Right ventricle myocardium inferior (tissue), 1 donor: Measurements from ENCODE around the gene SLC15A1. TPM values are rescaled to one million over a fixed set of nuclear protein-coding genes. Genes with fewer than 3 reads are reported as not detected.

Experiments
- ATAC-seq: fragments of 200-7000 bp; cut with Tn5 transposase; one replicate; pipeline ENCODE4 v1.9.1; 2020; ENCODE audit warnings: mild to moderate bottlenecking, moderate library complexity
- DNase-seq: peaks from one replicate; pipeline ENCODE4 v3.0.0; 2021; ENCODE audit errors: missing footprints
- intact Hi-C: fragments of 100-400 bp; cut with DNase I; formaldehyde crosslinking; loops from one replicate; pipeline ENCODE4 v1.11.0; 2022
- total RNA-seq: library from RNA; stranded (reverse); fragmentation: NEBNext Ultra II Directional; extraction: Animal tissue kit (Norgen Biotek cat#: 25700); gene quantifications from one replicate; pipeline ENCODE4 v1.2.1, GENCODE V29; 2021
- donor health status: DM: no; HTN: yes; CAD: no; lungs with severe emphysema.

Gene SLC15A1
- total RNA-seq, 1 donor from 2014 or later, result not detected

DNA sequence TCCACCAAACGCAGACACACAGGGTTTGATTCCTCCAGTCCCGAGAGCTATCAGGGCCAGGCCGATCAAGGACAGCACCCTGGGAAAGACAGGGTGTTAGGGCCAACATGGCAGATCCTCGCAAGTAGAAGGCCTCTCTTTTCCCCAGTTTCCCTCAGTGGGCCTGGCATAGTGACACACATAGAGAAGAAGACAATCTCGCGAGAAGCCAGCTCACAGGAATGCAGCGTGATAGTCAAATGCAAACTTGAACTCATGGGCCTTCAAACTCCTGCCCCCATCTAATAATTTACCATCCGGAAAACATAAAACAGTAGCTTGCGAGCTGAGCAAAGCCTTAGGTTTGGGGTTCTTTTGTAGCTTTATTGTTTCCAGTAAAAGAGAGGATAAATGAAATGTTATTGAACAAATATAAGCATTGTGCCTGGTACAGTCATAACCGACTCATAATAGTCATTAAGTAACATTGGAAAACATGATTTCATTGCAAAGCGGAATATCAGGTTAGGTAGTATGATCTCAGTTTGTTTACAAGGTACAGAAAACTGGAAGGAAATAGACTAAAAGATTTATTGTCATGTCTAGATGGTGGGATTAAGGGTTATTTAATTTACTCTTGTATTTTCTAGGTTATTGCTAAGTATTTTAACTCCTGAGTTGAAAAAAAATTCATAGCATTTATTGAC lies 30.5 kb downstream of the SLC15A1 start:
- ATAC-seq, result no peak
- no peak for DNase-seq
- intact Hi-C loops, result no loop called here

DNA sequence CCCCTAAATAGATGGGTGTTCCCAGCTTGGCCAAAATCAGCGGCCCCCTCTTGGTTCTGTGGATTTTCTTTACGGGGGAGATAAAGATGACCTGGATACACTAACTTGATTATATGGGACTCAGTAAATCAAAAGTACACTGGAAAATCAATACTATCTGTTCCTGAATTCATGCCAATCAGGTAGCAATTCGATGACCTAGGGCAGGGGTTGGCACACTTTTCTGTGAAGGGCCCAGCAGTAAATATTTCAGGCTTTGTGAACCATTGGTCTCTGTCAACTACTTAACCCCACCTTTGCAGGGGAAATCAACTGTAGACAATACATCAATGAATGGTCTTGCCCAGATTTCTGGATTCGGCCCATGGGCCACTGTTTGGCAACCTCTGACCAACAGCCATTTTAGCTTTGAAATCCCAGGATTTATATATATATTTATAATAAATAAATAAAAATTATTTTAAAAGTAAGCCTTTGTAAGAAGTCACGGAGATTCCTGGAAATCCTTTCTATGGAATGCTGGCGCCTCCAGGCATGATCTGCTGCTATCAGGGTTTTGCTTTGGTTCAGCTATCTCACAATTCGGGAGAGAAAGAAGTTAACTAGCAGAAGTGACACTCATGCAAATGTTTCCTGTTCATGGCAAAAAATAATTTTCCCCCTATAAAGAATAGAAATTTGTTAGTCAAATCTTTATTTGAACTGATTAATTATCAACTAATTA lies 32.8 kb downstream of the SLC15A1 start:
- intact Hi-C loops, result no loop called here
- ATAC-seq (no peak), DNase-seq (no peak)

DNA sequence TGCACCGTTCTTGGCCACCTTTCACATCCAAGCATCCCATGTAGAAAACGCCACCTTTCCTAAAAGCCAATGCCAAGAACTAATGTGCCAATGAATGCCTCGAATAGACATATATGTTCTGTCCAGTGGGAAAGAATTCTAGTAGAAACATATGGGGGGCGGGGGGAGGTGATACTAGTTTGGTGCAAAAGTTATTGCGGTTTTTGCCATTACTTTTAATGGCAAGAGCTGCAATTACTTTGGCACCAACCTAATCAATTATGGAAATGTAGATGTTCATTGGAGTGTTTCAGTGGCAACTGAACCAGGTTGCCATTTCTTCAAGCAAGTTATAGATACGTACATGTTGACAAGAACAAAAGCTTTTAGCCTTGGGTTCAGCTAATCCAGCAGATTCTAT lies 34.6 kb downstream of the SLC15A1 start:
- DNase-seq, result no peak
- intact Hi-C loops, result no loop called here
- ATAC-seq, result no peak

DNA sequence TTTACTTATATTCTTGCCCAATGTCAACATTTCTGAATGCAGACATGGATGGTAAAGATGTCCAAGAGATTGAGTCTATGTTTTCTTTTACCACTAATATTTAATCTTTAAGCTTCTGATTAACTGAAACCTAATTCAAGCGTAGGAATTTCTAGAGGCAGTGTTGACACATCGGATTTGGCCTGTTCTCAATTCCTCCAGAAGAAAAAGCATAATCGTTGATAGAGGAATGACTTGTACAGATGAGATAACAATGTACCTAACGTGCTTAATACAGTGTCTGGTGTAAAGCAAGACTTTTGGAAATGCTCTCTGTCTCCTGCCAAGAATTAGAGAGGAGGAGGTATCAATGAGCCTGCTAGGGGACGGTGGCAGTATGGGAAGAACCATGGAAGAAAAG lies 35.2 kb downstream of the SLC15A1 start:
- ATAC-seq, result no peak
- intact Hi-C loops, result no loop called here
- DNase-seq, result no peak

DNA sequence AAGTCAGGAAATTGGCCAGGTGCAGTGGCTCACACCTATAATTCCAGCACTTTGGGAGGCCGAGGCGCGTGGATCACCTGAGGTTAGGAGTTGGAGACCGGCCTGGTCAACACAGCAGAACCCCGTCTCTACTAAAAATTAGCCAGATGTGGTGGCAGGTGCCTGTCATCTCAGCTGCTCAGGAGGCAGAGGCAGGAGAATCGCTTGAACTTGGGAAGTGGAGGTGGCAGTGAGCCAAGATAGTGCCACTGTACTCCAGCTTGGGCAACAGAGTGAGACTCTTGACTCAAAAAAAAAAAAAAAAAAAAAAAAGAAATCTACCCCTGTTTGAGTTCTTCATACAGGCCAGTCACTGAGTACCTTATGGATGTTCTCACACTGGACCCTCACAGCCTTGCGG lies 42.0 kb downstream of the SLC15A1 start:
- ATAC-seq (no peak), DNase-seq (no peak)
- intact Hi-C loops, result no loop called here

DNA sequence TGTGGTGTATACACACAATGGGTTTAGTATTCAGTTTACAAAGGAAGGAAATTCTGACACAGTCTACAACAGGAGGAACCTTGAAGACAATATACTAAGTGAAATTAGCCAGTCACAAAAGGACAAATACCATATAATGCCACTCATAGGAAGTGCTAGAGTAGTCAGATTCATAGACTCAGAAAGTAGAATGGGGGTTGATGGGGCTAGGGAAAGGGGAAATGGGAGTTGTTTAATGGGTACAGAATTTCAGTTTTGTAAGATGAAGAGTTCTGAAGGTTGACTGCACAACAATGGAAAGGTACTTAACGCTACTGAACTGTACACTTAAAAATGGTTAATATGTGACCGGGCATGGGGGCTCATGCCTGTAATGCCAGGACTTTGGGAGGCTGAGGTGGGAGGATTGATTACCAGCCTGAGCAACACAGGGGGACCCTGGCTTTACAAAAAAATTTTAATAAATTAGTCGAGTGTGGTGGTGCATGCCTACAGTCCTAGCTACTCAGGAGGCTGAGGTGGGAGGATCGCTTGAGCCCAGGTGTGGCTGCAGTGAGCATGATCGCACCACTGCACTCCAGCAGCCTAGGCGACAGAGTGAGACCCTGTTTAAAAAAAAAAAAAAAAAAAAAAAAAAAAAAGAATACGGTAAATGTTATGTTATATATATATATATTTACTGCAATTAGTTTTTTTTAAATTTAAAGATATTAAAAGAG lies 45.0 kb downstream of the SLC15A1 start:
- ATAC-seq (no peak), DNase-seq (no peak)
- intact Hi-C loops, result no loop called here

DNA sequence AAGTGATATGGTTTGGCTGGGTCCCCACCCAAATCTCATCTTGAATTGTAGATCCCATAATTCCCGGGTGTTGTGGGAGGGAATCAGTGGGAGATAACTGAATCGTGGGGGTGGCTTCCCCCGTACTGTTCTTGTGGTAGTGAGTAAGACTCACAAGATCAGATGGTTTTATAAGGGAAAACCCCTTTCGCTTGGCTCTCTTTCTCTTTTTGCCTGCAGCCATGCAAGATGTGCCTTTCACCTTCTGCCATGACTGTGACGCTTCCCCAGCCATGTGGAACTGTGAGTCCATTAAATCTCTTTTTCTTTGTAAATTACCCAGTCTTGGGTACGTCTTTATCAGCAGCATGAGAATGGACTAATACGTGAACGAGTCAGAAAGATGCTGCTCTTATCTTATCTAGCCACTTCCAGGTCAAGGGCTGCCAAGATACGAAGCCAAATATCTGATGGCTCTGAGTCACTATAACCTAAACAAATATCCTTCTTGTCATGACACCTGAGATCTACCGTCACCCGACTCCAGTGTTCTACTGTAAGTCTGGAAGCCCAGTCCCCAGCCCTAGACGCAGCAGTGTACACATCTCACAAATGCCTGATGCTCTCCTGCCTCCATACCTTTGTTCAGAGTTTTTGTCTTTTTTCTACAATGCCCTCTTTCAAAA lies 45.9 kb downstream of the SLC15A1 start:
- intact Hi-C loops, result no loop called here
- ATAC-seq, result no peak
- no peak for DNase-seq

DNA sequence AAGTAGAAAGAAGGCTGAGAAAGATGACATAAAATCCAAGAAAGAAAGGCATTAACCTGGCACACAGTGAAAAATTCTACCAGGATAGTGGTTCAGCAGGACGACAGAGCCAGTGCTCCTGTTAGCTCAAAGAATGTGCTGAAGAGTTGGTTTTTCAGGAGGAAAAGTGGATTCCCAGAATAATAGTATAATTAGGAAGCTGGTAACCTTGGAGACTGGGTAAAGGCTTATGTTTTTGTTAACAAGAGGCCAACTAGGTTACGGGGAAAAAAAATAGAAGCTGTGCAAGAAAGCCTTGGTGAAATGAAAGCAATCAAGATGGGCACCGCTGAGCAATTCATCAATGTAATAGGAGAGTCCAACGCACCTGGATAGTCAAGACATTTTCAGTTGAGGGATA lies 54.7 kb downstream of the SLC15A1 start:
- no peak for ATAC-seq
- intact Hi-C loops, result no loop called here
- DNase-seq, result no peak

DNA sequence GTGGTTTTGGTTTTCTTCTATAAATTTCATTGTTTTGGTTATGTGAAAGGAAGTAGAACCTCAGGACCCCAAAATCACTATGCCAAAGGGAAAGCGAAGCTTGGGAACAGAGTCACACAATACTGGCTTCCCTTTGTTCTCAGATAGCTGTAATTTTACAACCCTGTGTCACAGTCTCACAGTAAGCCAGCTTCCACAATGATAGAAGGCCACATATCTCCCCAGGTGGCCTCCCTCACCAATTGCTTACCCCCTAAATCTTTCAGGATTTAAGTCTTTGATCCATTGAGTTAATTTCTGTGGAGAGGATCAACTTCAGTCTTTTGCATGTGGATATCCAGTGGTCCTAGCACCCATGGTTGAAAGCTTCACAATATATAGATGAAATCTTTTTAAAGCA lies 58.7 kb downstream of the SLC15A1 start:
- DNase-seq (no peak), ATAC-seq (no peak)
- intact Hi-C loops, result no loop called here

DNA sequence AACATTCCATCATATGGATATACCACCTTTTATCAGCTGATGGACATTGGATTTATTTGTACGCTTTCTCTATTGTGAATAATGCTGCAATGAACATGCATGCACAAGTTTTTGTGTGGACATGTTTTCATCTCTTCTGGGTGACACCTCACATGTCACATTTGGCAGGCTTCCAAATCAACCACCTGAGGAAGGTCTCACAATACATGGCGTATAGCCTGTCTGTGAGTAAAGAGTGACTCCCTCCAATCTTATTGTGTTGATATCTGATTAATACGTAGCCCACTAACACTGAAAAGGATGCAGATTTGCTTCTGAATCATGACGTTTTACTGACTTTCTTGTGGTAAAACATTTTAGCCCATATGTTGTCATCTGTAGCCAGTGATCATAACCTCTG lies 61.1 kb downstream of the SLC15A1 start:
- ATAC-seq, result no peak
- DNase-seq, result no peak
- intact Hi-C loops, result no loop called here

DNA sequence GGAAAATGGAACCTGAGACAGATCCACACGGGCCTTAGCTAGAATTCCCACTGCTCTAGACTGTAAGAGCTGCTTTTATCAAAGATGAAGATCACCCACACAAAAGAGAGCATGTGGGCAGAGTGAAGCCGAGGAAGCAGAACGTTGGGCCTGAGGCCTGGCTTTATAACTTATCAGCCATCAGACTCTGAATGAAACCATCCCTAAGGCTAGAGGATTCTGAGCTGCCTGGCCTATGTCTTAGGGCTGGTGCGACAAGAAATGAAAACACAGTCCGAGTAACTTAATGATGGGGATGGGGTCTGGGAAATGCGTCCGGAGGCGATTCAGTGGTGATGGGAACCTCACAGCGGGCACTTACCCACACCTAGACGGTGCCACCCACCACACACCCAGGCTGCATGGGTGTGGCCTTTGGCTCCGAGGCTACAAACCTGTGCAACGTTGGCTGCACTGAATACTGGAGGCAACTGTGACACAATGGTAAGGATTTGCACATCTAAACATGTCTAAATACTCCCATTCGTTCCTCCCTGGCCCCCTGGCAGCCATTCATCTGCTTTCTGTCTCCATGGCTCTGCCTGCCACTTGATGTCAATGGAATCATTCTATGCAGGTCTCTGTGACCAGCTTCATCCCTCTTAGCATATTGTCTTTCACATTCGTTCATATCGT lies 62.0 kb downstream of the SLC15A1 start:
- no peak for DNase-seq
- intact Hi-C loops, result no loop called here
- no peak for ATAC-seq

DNA sequence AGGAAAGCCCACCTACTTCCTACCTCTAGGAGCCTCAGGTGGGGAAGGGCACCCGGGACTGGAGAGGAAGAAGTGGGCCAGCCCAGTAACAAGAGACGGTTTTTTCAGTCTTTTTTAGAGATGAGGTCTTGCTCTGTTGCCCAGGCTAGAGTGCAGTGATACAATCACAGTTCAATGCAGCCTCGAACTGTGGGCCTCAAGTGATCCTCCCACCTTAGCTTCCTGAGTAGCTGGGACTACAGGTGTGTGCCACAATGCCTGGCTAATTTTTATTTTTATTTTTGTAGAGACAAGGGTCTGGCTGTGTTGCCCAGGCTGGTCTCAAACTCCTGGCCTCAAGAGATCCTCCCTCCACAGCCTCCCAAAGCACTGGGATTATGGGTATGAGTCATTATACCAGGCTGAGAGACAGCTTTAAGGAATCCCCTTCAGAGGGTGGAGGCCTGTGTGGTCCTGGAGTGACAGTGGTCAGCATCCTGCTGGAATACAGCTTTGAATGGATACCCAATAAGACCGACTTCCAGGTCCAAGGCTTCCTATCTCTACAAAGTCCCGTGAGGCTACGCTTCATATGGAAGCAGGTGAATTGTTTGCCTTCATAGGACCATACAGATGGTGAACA lies 63.0 kb downstream of the SLC15A1 start:
- no peak for ATAC-seq
- DNase-seq, result no peak
- intact Hi-C loops, result no loop called here

DNA sequence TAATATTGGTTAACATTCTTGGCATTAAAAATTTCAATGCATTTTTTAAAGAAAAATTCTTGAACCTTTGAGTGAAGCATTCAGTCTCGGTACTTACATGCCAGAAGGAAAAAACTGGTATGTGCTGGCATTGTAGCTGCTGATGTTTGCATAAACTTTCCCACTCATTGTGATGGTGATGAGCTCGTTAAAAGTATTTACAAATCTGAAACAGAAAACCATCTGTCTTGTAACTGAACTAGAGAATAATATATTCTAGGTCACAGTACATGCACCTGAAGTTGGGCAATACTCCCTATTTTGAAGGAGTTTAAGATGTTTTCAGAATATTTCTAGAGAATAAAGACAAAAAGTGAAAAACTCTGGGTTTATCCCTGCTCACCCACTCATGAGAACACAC lies 64.1 kb downstream of the SLC15A1 start:
- DNase-seq (no peak), ATAC-seq (no peak)
- intact Hi-C loops, result no loop called here

DNA sequence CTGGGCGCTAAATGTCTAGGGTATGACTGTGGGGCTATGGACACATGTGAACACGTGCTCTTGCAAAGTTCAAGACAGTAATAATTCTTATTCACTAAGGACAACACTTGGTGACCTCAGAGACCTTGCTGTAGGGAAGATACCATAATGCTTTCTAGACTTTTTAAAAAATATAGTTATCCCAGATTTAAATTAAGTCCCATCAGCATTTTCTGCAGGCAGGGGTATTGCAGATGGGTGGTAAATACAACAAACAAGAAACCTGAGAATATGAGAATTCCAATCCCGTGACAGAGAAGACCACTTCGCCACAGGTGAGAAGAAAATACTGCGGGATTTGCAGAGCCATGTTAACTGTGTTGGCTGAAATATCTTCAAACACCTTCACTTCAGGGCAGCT lies 65.2 kb downstream of the SLC15A1 start:
- ATAC-seq, result no peak
- intact Hi-C loops, result no loop called here
- DNase-seq, result no peak

DNA sequence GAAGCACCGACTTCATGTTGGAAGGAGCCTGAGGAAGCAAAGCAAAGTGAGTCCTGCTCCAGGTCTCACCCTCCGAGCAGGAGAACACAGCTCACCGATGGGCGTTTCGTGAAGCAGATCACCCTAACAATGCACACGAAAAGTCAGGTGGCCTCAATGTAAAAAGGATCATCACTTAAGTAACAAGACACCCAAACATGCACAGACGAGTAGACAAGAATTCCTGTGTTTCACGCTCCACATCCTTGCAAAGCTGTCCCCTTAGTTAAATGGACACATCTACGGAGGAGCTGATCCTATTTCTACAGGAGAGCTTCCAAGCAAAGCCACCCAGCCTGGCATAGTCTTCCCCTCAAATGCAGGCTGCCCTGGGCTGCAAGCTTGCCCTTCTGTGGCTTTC lies 66.2 kb downstream of the SLC15A1 start:
- DNase-seq (no peak), ATAC-seq (no peak)
- intact Hi-C loops, result no loop called here

DNA sequence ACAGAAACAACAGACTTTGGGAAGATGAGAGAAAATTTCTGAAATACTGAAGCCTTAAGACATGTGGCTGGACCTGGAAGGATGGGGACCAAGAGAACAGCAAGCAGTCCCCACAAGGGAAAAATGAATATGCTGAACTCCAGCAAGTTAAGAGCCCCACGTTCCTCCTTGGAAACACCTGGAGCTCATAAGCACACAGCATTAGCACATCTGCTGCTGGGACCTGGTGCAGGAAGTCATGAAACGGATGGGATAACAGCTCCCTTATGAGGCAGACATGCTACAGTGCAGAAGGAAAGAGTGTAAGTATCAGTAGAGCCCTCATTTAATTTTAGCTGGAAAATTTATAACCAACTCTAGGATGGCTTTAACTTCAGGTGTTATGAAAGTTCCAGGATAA lies 67.3 kb downstream of the SLC15A1 start:
- DNase-seq (no peak), ATAC-seq (no peak)
- intact Hi-C loops, result no loop called here

DNA sequence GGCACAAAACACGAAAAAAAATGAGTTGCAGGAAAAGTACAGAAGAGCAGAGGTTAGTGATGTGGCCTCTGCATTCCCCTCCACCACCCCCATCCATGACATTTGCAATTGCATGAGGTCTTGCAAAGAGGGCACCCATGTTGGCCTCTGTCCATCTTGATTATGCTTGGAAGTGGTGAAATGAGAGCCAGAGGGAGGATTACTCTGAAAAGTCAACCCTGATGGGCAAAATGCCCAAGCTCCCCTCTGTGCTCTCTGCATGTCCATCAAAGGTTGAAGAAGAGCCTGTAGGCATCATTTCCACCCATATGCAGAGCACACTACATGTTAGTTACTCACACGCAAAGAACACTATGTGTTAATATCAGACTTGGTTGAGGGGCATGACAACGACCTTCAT lies 71.4 kb downstream of the SLC15A1 start:
- ATAC-seq, result no peak
- intact Hi-C loops, result no loop called here
- no peak for DNase-seq

DNA sequence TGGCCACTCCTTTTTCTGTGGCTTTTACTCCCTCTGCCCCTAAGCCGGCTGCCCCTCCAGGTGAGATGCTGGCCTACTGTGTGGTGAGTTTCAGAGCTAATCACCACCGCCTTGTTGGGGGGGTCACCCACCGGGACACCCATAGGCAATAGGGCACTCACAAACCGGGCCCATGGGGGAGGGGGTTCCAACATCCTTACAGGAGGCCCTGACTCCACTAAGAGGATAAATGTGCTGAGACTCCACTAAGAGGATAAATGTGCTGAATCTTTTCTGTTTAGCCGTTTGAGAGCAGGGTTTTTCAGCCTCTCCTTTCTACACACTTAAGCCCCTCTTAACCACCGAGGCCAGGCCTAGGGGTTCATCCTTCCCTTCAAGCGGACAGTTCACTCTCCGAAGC lies 73.7 kb downstream of the SLC15A1 start:
- ATAC-seq, result no peak
- intact Hi-C loops, result no loop called here
- no peak for DNase-seq

DNA sequence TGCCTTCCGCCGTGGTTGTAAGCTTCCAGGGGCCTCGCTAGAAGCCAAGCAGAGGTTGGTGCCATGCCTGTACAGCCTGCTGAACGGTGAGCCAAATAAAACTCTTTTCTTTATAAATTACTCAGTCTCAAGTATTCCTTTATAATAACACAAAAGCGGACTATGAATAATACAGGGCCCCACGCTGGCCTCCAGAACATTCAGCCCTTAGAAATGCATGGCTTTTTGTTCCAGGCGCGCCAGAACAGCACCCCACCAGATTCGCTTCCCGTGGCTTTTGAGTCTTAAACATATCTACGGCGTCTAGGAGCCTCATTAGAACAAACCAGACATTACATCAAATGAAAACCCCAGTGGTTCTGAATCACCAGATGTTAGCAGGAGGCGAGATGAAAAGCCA lies 75.1 kb downstream of the SLC15A1 start:
- intact Hi-C loops, result no loop called here

More for the DNA sequence above, 75.1 kb downstream of the SLC15A1 start:
- no peak for ATAC-seq
- DNase-seq, result no peak
